Esophagus muscularis mucosa (tissue), 4 donors: ENCODE measurements around the gene TCAP. TPM values are rescaled to one million over a fixed set of nuclear protein-coding genes. Genes with fewer than 3 reads are reported as not detected.

Experiments
- DNase-seq: peaks from one replicate; pipeline ENCODE4 v3.0.0-alpha.2; 2017; ENCODE audit errors: extremely low spot score
- H3K27ac ChIP-seq, 4 donors: fragments of 200-600 bp; sonication (generic); replicated peaks in 1 of 4; 1 replicate in 3 of 4; 2 replicates in 1 of 4; pipeline ENCODE4 v1.5.1; 2016 to 2019; ENCODE audit warnings: mild to moderate bottlenecking in 1 of 4
- H3K27me3 ChIP-seq, 4 donors: fragments of 200-600 bp; sonication (generic); one replicate each; pipeline versions ENCODE4 v1.5.1 to v1.6.0; 2016 to 2019
- H3K36me3 ChIP-seq, 4 donors: fragments of 200-600 bp; sonication (generic); one replicate each; pipeline ENCODE4 v1.5.1; 2016 to 2019
- H3K4me1 ChIP-seq, 4 donors: fragments of 200-600 bp; sonication (generic); one replicate each; pipeline ENCODE4 v1.5.1; 2016 to 2019
- H3K4me3 ChIP-seq, 4 donors: fragments of 200-600 bp; sonication (generic); 1 replicate in 2 of 4; 2 replicates in 2 of 4; pipeline ENCODE4 v1.5.1; 2016 to 2019; ENCODE audit warnings: mild to moderate bottlenecking in 4 of 4, moderate library complexity in 1 of 4
- H3K9me3 ChIP-seq, 4 donors: fragments of 200-600 bp; sonication (generic); 1 replicate in 3 of 4; 2 replicates in 1 of 4; pipeline ENCODE4 v1.5.1; 2016 to 2019
- EP300 ChIP-seq: sonication (generic); formaldehyde crosslinking; IDR thresholded peaks from one replicate; pipeline ENCODE4 v1.6.1; 2017; ENCODE audit warnings: antibody characterized with exemption
- POLR2A ChIP-seq: fragments of 450-650 bp; IDR thresholded peaks from one replicate; pipeline ENCODE4 v1.6.1; 2017; ENCODE audit warnings: antibody characterized with exemption, moderate library complexity, mild to moderate bottlenecking, low read depth
- POLR2AphosphoS5 ChIP-seq, 2 donors: sonication (generic); formaldehyde crosslinking; IDR thresholded peaks; one replicate each; pipeline ENCODE4 v1.6.1; 2017; ENCODE audit warnings: antibody characterized with exemption in 2 of 2
- WGBS: methylation state at CpG from one replicate; pipeline ENCODE4 v1.1.5; 2018; 5-methylcytosine and 5-hydroxymethylcytosine counted together
- intact Hi-C: fragments of 100-400 bp; cut with DNase I; formaldehyde crosslinking; loops from one replicate; pipeline ENCODE4 v1.15.1; 2023
- total RNA-seq, 4 donors: library from RNA; depleted of rRNA; stranded (reverse); fragments of >200 nt; gene quantifications; one replicate each; pipeline versions ENCODE4 v1.1.0 to v1.2.1, GENCODE V29; 2016
- TF ChIP-seq, protein P1 (sequence below), 3 experiments: fragments of 200-600 bp in 2 of 3; fragments of 450-650 bp in 1 of 3; sonication (generic) in 2 of 3; IDR thresholded peaks; one replicate each; pipeline ENCODE4 v1.5.1; 2017 to 2019; ENCODE audit warnings: antibody characterized with exemption in 3 of 3, mild to moderate bottlenecking in 2 of 3, moderate library complexity in 1 of 3

Gene TCAP
- total RNA-seq, 4 donors from 2014 or later, result 0.99 to 2.1 (median 1.3) TPM

- peaks cover 0 to 10% (median 0%) of the 10 kb centered on the region in 4 donors for H3K36me3 ChIP-seq
- intact Hi-C loops, result no loop called here
- peaks cover 0 to 32% (median 14%) of the 10 kb centered on the region in 4 donors for H3K27me3 ChIP-seq
- H3K4me1 ChIP-seq, result peaks cover 43 to 59% (median 50%) of the 10 kb centered on the region in 4 donors
- DNase-seq, result no peak
- H3K27ac ChIP-seq, result no peak overlapping the region
- TF ChIP-seq POLR2AphosphoS5 (IDR thresholded peaks at IDR 0.05) (no peak), EP300 (no peak), POLR2A (no peak)
- TF ChIP-seq, protein P1, sequence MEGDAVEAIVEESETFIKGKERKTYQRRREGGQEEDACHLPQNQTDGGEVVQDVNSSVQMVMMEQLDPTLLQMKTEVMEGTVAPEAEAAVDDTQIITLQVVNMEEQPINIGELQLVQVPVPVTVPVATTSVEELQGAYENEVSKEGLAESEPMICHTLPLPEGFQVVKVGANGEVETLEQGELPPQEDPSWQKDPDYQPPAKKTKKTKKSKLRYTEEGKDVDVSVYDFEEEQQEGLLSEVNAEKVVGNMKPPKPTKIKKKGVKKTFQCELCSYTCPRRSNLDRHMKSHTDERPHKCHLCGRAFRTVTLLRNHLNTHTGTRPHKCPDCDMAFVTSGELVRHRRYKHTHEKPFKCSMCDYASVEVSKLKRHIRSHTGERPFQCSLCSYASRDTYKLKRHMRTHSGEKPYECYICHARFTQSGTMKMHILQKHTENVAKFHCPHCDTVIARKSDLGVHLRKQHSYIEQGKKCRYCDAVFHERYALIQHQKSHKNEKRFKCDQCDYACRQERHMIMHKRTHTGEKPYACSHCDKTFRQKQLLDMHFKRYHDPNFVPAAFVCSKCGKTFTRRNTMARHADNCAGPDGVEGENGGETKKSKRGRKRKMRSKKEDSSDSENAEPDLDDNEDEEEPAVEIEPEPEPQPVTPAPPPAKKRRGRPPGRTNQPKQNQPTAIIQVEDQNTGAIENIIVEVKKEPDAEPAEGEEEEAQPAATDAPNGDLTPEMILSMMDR (IDR thresholded peaks at IDR 0.05), result no peak
- H3K9me3 ChIP-seq, result no peaks in the 10 kb centered on the region
- no peak overlapping the region for H3K4me3 ChIP-seq
- 87% methylated on average over 2 of the region's 5 CpGs for WGBS
Measured at GRCh38 chr17:39674179-39674578, 9.0 kb downstream of the TCAP start.

DNA sequence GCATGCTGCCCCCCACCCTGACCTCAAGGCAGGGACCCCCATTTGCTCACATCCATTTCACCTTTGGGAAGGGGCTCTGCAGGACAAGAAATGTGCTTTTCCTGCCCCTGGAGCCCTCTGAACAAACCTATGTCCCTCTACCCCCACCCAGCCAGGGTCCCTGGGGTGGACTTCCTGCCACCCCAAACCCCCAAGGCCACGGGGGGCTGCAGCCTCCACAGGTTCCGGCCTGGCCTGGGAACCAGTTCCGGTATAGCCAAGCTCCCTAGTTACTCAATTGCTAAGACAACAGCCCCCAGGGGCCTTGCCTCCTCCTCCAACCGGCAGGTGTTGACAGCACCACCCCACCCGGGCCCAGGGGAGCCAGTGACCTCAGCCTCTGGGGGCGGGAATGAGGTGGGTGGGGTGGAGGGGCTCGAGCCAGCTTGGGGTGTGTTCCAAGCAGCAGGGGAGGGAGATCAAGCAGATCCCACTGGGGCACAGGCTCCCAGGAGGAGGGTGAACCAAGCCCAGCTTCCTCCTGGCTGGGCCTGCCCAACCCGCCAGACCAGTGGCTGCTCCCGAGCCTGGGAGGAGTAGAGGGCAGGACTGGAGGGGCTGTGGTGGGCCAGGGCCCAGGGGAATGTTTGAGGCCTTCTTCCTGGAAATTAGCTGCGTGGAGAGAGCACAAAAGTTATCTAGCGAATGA is 9.7 kb downstream of the TCAP start:
- H3K27me3 ChIP-seq, result peaks cover 0 to 25% (median 10%) of the 10 kb centered on the region in 4 donors
- 44% methylated on average over 5 of the region's 11 CpGs for WGBS
- H3K27ac ChIP-seq, result no peak overlapping the region
- peaks cover 0 to 17% (median 0%) of the 10 kb centered on the region in 4 donors for H3K36me3 ChIP-seq
- intact Hi-C loops, result no loop called here
- no peaks in the 10 kb centered on the region for H3K9me3 ChIP-seq
- TF ChIP-seq POLR2AphosphoS5 (IDR thresholded peaks at IDR 0.05) (no peak), POLR2A (no peak), EP300 (no peak)
- TF ChIP-seq, protein P1 (IDR thresholded peaks at IDR 0.05), result no peak
- peaks cover 43 to 59% (median 50%) of the 10 kb centered on the region in 4 donors for H3K4me1 ChIP-seq
- no peak overlapping the region for H3K4me3 ChIP-seq
- no peak for DNase-seq

DNA sequence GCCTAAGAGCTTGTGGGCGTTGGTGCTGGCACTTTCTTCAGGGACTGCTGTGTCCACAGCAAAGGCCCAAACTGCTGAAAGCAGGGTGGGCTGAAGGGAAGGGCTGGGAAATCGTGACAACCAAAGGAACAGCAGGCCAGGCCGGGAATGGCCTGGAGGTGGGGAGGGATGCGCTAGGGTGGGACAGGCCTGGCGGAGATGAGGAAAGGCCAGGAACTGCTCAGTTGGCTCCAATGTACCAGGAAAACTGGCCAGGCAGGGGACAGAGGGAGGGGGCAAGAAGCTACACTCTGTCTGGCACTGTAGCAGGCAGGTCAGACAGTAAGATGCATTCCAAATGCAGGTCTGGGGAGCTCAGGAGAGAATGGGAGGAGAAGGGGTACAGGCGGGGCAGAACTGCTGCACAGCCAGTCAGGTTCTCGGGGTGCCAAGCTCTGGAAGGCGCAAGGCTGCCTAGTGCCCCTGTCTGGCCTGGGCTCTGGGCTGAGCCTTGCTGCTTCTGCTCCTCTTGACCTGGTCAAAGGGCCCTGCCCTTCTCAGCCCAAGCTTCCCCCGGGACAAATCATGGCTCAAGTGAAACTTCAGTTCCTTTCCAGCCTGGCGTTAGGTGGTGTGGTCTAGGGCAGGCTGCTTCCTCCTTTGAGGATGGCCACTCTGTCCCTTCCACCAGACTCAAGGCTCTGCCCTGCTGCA is 10.4 kb downstream of the TCAP start:
- peaks cover 0 to 18% (median 7%) of the 10 kb centered on the region in 4 donors for H3K27me3 ChIP-seq
- H3K36me3 ChIP-seq, result peaks cover 0 to 22% (median 3%) of the 10 kb centered on the region in 4 donors
- DNase-seq, result no peak
- H3K4me1 ChIP-seq, result peaks cover 43 to 63% (median 50%) of the 10 kb centered on the region in 4 donors
- no peak overlapping the region for H3K4me3 ChIP-seq
- H3K27ac ChIP-seq, result no peak overlapping the region
- TF ChIP-seq, protein P1 (IDR thresholded peaks at IDR 0.05), result no peak
- TF ChIP-seq POLR2A, result no peak
- TF ChIP-seq EP300, result no peak
- no peak for TF ChIP-seq POLR2AphosphoS5 (IDR thresholded peaks at IDR 0.05)
- H3K9me3 ChIP-seq, result no peaks in the 10 kb centered on the region
- intact Hi-C loops, result no loop called here
- 87% methylated on average over 8 of the region's 10 CpGs for WGBS

GRCh38 chr17:39676198-39676819 is 11.2 kb downstream of the TCAP start:
- Histone ChIP-seq H3K4me1 (peaks cover 39 to 57% (median 47%) of the 10 kb centered on the region in 4 donors), H3K27me3 (peaks cover 0 to 11% (median under 1%) of the 10 kb centered on the region in 4 donors), H3K36me3 (peaks cover 0 to 29% (median 5%) of the 10 kb centered on the region in 4 donors), H3K9me3 (no peaks in the 10 kb centered on the region), H3K4me3 (no peak overlapping the region), H3K27ac (no peak overlapping the region)
- intact Hi-C loops, result no loop called here
- no peak for TF ChIP-seq POLR2AphosphoS5 (IDR thresholded peaks at IDR 0.05)
- no peak for TF ChIP-seq EP300
- TF ChIP-seq POLR2A, result no peak
- TF ChIP-seq, protein P1 (IDR thresholded peaks at IDR 0.05), result no peak
- no peak for DNase-seq
- WGBS, result 65% methylated on average over 5 of the region's 7 CpGs
